Measurements from ENCODE around the gene MDN1.

GRCh38 chr6:89716532-89716931 is 103.1 kb downstream of the MDN1 start:
- TF ChIP-seq POLR2AphosphoS5 (IDR thresholded peaks at IDR 0.05; ENCODE audit: low read depth, low read length) (no peak), ZNF274 (IDR thresholded peaks at IDR 0.05; ENCODE audit: low read depth, low read length) (no peak), POLR2A (IDR thresholded peaks at IDR 0.05; ENCODE audit: borderline replicate concordance, extremely low read depth, insufficient read depth, insufficient read length) (no peak), EZH2 (IDR thresholded peaks at IDR 0.05) (no peak), EZH2phosphoT487 (IDR thresholded peaks at IDR 0.05; ENCODE audit: borderline replicate concordance) (no peak), SIN3A (IDR thresholded peaks at IDR 0.05; ENCODE audit: low read depth) (no peak)
- TF ChIP-seq, protein P1, sequence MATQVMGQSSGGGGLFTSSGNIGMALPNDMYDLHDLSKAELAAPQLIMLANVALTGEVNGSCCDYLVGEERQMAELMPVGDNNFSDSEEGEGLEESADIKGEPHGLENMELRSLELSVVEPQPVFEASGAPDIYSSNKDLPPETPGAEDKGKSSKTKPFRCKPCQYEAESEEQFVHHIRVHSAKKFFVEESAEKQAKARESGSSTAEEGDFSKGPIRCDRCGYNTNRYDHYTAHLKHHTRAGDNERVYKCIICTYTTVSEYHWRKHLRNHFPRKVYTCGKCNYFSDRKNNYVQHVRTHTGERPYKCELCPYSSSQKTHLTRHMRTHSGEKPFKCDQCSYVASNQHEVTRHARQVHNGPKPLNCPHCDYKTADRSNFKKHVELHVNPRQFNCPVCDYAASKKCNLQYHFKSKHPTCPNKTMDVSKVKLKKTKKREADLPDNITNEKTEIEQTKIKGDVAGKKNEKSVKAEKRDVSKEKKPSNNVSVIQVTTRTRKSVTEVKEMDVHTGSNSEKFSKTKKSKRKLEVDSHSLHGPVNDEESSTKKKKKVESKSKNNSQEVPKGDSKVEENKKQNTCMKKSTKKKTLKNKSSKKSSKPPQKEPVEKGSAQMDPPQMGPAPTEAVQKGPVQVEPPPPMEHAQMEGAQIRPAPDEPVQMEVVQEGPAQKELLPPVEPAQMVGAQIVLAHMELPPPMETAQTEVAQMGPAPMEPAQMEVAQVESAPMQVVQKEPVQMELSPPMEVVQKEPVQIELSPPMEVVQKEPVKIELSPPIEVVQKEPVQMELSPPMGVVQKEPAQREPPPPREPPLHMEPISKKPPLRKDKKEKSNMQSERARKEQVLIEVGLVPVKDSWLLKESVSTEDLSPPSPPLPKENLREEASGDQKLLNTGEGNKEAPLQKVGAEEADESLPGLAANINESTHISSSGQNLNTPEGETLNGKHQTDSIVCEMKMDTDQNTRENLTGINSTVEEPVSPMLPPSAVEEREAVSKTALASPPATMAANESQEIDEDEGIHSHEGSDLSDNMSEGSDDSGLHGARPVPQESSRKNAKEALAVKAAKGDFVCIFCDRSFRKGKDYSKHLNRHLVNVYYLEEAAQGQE (IDR thresholded peaks at IDR 0.05; ENCODE audit: low read depth) = no peak
- TF ChIP-seq, protein P2, sequence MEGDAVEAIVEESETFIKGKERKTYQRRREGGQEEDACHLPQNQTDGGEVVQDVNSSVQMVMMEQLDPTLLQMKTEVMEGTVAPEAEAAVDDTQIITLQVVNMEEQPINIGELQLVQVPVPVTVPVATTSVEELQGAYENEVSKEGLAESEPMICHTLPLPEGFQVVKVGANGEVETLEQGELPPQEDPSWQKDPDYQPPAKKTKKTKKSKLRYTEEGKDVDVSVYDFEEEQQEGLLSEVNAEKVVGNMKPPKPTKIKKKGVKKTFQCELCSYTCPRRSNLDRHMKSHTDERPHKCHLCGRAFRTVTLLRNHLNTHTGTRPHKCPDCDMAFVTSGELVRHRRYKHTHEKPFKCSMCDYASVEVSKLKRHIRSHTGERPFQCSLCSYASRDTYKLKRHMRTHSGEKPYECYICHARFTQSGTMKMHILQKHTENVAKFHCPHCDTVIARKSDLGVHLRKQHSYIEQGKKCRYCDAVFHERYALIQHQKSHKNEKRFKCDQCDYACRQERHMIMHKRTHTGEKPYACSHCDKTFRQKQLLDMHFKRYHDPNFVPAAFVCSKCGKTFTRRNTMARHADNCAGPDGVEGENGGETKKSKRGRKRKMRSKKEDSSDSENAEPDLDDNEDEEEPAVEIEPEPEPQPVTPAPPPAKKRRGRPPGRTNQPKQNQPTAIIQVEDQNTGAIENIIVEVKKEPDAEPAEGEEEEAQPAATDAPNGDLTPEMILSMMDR (IDR thresholded peaks at IDR 0.05 in 2 of 3, conservative IDR thresholded peaks at IDR 0.05 in 1 of 3; ENCODE audit: borderline replicate concordance in 1 of 3, insufficient read depth in 1 of 3, low read depth in 2 of 3, low read length in 2 of 3) = no peak
